A549 (cell line): Measurements from ENCODE around the gene BCAP29. TPM values are rescaled to one million over a fixed set of nuclear protein-coding genes. Genes with fewer than 3 reads are reported as not detected.

Experiments
- ATAC-seq, 2 experiments: fragments of 200-7000 bp in 1 of 2; fragments of >200 bp in 1 of 2; cut with Nextera tagmentation in 1 of 2; cut with Tn5 transposase in 1 of 2; 3 replicates each; pipeline versions ENCODE4 v1.8.0 to v1.9.1; 2018 to 2020; ENCODE audit warnings: mild to moderate bottlenecking in 1 of 2, moderate library complexity in 1 of 2
- CTCF ChIA-PET: fragments of 300-600 bp; sonication (Branson Sonifier 250); formaldehyde crosslinking; extraction: SDS; loops from one replicate; lab custom pipeline; 2021; ENCODE audit warnings: antibody characterized with exemption, inconsistent platforms; lab: Yijun Ruan, JAX
- POLR2A ChIA-PET: fragments of 350-600 bp; formaldehyde crosslinking; extraction: SDS; loops from one replicate; lab custom pipeline; 2021; ENCODE audit warnings: antibody characterized with exemption, inconsistent platforms; lab: Yijun Ruan, JAX
- DNase-seq, 2 experiments: peaks; one replicate each; pipeline versions ENCODE4 v3.0.0 to v3.0.0-alpha.2; 2011 to 2016; ENCODE audit warnings: low read depth in 1 of 2, low spot score in 1 of 2
- FAIRE-seq: peaks from 2 replicates; lab custom pipeline; 2011; peaks lifted over from hg19 to GRCh38; lab: Jason Lieb, UNC
- H3K27ac ChIP-seq, 2 experiments: fragments of >200 bp; sonication (Bioruptor Twin); formaldehyde crosslinking; 3 replicates each; pipeline ENCODE4 v1.5.1; 2016 to 2017
- H3K4me1 ChIP-seq: fragments of >200 bp; sonication (Bioruptor Twin); formaldehyde crosslinking; 3 replicates; pipeline ENCODE4 v1.6.1; 2016
- H3K4me2 ChIP-seq: fragments of >200 bp; sonication (Bioruptor Twin); formaldehyde crosslinking; 3 replicates; pipeline ENCODE4 v1.6.1; 2016
- H3K4me3 ChIP-seq: fragments of >200 bp; sonication (Bioruptor Twin); formaldehyde crosslinking; 3 replicates; pipeline ENCODE4 v1.5.1; 2016
- H3K9me3 ChIP-seq: fragments of >200 bp; sonication (Bioruptor Twin); formaldehyde crosslinking; 3 replicates; pipeline ENCODE4 v1.6.1; 2016
- BHLHE40 ChIP-seq: IDR thresholded peaks from 2 replicates; pipeline ENCODE4 v1.6.1; 2012; ENCODE audit warnings: low read depth, low read length, inconsistent platforms
- CBX2 ChIP-seq: fragments of 200-600 bp; sonication (generic); IDR thresholded peaks from 2 replicates; pipeline ENCODE4 v1.6.1; 2016; ENCODE audit warnings: low read depth, mild to moderate bottlenecking, borderline replicate concordance
- CHD2 ChIP-seq: fragments of 150-350 bp; IDR thresholded peaks from 2 replicates; pipeline ENCODE4 v1.6.1; 2014; ENCODE audit warnings: low read length; ENCODE audit not compliant: partially characterized antibody
- EHF ChIP-seq: fragments of 250-450 bp; sonication (Bioruptor Pico); IDR thresholded peaks from 2 replicates; pipeline ENCODE4 v1.5.0; 2020; ENCODE audit warnings: mild to moderate bottlenecking
- EHMT2 ChIP-seq: fragments of 200-600 bp; sonication (generic); IDR thresholded peaks from 2 replicates; pipeline ENCODE4 v1.6.1; 2016; ENCODE audit warnings: antibody characterized with exemption, low read depth, mild to moderate bottlenecking, moderate library complexity
- ESRRA ChIP-seq: fragments of 150-350 bp; IDR thresholded peaks from 2 replicates; pipeline ENCODE4 v1.6.1; 2014; ENCODE audit warnings: mild to moderate bottlenecking, low read length, borderline replicate concordance
- FOSB ChIP-seq: fragments of 250-450 bp; sonication (Bioruptor Pico); IDR thresholded peaks from 2 replicates; pipeline ENCODE4 v1.5.0; 2020; ENCODE audit warnings: mild to moderate bottlenecking, moderate library complexity
- FOSL2 ChIP-seq, 2 experiments: fragments of 450-650 bp in 1 of 2; fragments of >200 bp in 1 of 2; sonication (Bioruptor Twin) in 1 of 2; formaldehyde crosslinking; IDR thresholded peaks; 2 replicates each; pipeline versions ENCODE4 v1.5.0 to v1.6.1; 2016 to 2020; ENCODE audit warnings: mild to moderate bottlenecking in 1 of 2, moderate library complexity in 1 of 2
- GATA3 ChIP-seq: IDR thresholded peaks from 2 replicates; pipeline ENCODE4 v1.6.1; 2012; ENCODE audit warnings: borderline replicate concordance
- HDAC2 ChIP-seq: fragments of 200-600 bp; sonication (generic); IDR thresholded peaks from 2 replicates; pipeline ENCODE4 v1.6.1; 2016
- HEYL ChIP-seq: fragments of 250-450 bp; sonication (Bioruptor Pico); IDR thresholded peaks from 2 replicates; pipeline ENCODE4 v1.8.0; 2021; ENCODE audit warnings: mild to moderate bottlenecking, moderate library complexity
- JUNB ChIP-seq: fragments of >200 bp; sonication (Bioruptor Twin); formaldehyde crosslinking; IDR thresholded peaks from 2 replicates; pipeline ENCODE4 v1.6.1; 2016
- KDM1A ChIP-seq: fragments of 200-600 bp; sonication (generic); IDR thresholded peaks from 2 replicates; pipeline ENCODE4 v1.6.1; 2016; ENCODE audit warnings: low read depth, mild to moderate bottlenecking
- MAFK ChIP-seq: fragments of 450-650 bp; IDR thresholded peaks from 2 replicates; pipeline ENCODE4 v1.6.1; 2014; ENCODE audit not compliant: partially characterized antibody
- MYC ChIP-seq: IDR thresholded peaks from 2 replicates; pipeline ENCODE4 v1.6.1; 2012; ENCODE audit warnings: mild to moderate bottlenecking, inconsistent platforms, low read length, improper control_type of control experiment, borderline replicate concordance
- NFE2L2 ChIP-seq: fragments of 150-350 bp; conservative IDR thresholded peaks from 2 replicates; pipeline ENCODE4 v1.6.1; 2014; ENCODE audit warnings: low read length
- NPAS2 ChIP-seq: fragments of 250-450 bp; sonication (Bioruptor Pico); IDR thresholded peaks from 2 replicates; pipeline ENCODE4 v1.8.0; 2022; ENCODE audit warnings: mild to moderate bottlenecking, moderate library complexity, borderline replicate concordance
- NR3C1 ChIP-seq: fragments of >200 bp; sonication (Bioruptor Twin); formaldehyde crosslinking; IDR thresholded peaks from 3 replicates; pipeline ENCODE4 v1.6.1; 2017
- RCOR1 ChIP-seq: fragments of 150-350 bp; IDR thresholded peaks from 2 replicates; pipeline ENCODE4 v1.6.1; 2014; ENCODE audit warnings: antibody characterized with exemption, low read length, low read depth
- RNF2 ChIP-seq: fragments of 200-600 bp; sonication (generic); IDR thresholded peaks from 2 replicates; pipeline ENCODE4 v1.6.1; 2016; ENCODE audit warnings: low read depth, mild to moderate bottlenecking, antibody characterized with exemption, moderate library complexity, borderline replicate concordance
- SMC3 ChIP-seq: fragments of >200 bp; sonication (Bioruptor Twin); formaldehyde crosslinking; IDR thresholded peaks from 3 replicates; pipeline ENCODE4 v1.6.1; 2018; ENCODE audit warnings: inconsistent platforms
- ZNF302 ChIP-seq: fragments of 250-450 bp; sonication (Bioruptor Pico); IDR thresholded peaks from 2 replicates; pipeline ENCODE4 v1.9.0; 2021; ENCODE audit warnings: inconsistent platforms, mild to moderate bottlenecking, moderate library complexity
- WGBS: methylation state at CpG from one replicate; pipeline ENCODE4 v1.1.6; 2017; ENCODE audit errors: missing lambda C conversion rate; 5-methylcytosine and 5-hydroxymethylcytosine counted together
- polyA plus RNA-seq, 4 experiments: library from polyadenylated mRNA; depleted of rRNA in 3 of 4; stranded (reverse); fragments of >200 nt; fragmentation: RNase III in 1 of 4; extraction: RNeasy Plus Mini Kit Qiagen cat#74134 plus additional on column Dnase treatment in 1 of 4; gene quantifications; 2 replicates in 3 of 4; 3 replicates in 1 of 4; pipeline ENCODE4 v1.2.3, GENCODE V29; 2011 to 2017
- TF ChIP-seq, protein P1 (sequence below): fragments of >200 bp; sonication (Bioruptor Twin); formaldehyde crosslinking; IDR thresholded peaks from 3 replicates; pipeline ENCODE4 v1.5.1; 2016

The BCAP29 gene
- polyA plus RNA-seq, 2 of the 4 experiments (the other 2 are of a cell fraction): 38.0 to 66.9 TPM

DNA sequence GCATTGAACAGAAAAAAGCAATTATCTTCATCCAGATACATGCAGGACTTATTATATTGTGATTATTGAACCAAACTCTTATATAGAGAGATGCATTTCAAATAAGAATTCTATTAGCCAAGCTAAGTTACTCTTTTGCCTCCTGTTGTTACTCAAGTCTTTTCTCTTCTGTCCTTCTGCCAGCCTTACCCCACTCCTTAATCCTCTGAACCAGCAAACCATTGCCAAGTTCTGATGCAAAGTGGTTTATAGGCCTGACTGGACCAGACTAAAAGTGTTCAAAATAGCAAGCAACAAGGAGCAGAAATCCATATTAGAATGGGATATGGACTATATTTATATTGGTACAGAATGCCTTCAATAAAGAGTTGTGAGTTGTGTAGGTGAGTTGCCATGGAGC lies 78.4 kb downstream of the BCAP29 start (continued):
- TF ChIP-seq EHMT2: no peak
- TF ChIP-seq MYC: no peak
- no peak for TF ChIP-seq GATA3

DNA sequence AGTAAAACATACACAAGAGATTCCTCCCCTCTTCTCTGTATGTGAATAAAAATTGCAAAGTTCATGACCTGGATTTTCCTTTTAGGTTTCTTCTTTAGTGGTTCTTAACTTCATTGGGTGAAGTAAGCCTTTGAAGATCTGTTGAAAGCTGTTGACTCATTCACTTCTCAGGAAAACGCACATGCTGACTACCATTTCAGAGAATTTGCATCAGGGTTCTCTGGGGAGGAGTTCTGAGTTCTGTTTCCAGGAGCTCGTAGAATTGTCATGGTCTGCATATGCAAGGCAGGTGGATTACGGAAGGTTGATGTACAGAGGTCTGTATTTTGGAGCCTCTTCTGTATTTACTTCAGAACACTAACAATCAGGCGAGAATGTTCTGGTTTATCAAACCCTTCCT lies 79.6 kb downstream of the BCAP29 start:
- ChIA-PET POLR2A (interaction anchor here (1.3 kb wide), 1 partner anchor 84 kb away, joined by 4 read pairs; the partner anchor contains the start of gene CBLL1), CTCF (no interaction called here)
- ATAC-seq: no peak; a peak in 1 of 6 replicates
- H3K4me1 ChIP-seq: peaks cover 9% of the 10 kb centered on the region; the same call in 2 of the 3 replicates
- 47% methylated on average over 4 of the region's 4 CpGs for WGBS
- TF ChIP-seq BHLHE40 (no peak), HDAC2 (no peak), RNF2 (no peak), SMC3 (no peak), CBX2 (no peak), NR3C1 (no peak), ZNF302 (CRISPR knock-in tag) (no peak), EHMT2 (no peak), ESRRA (no peak)
- DNase-seq: peak in 1 of 2 experiments; percentile 13
- no peak overlapping the region for H3K4me2 ChIP-seq
- no peak overlapping the region for H3K27ac ChIP-seq
- FAIRE-seq: no peak
- H3K9me3 ChIP-seq: no peaks in the 10 kb centered on the region
- H3K4me3 ChIP-seq: no peak overlapping the region

DNA sequence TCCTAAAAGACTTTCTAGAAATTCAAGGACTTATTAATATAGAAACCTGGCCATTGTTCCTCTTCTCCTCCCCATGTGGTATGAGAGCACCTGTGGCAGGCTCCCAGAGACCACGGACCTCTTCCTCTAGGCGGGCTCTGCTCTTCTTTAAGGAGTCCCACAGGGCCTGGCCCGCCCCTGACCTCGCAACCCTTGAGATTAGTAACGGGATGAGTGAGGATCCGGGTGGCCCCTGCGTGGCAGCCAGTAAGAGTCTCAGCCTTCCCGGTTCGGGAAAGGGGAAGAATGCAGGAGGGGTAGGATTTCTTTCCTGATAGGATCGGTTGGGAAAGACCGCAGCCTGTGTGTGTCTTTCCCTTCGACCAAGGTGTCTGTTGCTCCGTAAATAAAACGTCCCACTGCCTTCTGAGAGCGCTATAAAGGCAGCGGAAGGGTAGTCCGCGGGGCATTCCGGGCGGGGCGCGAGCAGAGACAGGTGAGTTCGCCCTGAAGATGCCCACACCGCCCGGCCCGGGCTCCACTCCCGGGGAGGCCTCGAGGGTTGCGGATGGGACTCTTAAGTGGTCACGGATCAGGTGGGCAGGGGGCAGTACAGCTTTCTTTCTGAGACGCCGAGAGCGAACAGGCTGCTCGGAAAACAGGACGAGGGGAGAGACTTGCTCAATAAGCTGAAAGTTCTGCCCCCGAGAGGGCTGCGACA lies 80.5 kb downstream of the BCAP29 start, which contains the start of gene SLC26A4:
Gene SLC26A4, plus strand, starts transcription at position 448 of the 700 bp plus-strand sequence. CDS start 814 bp downstream, outside the sequence.
- H3K4me3 ChIP-seq: peak within 1 kb of the TSS; percentile 54
- POLR2A ChIA-PET: interaction anchor here (1.3 kb wide), 1 partner anchor 83 kb away, joined by 4 read pairs; the partner anchor contains the start of gene CBLL1
- H3K27ac ChIP-seq: peak within 1 kb of the TSS in 1 of 2 experiments; percentile 57; a peak in 4 of 6 replicates
- DNase-seq (no peak), FAIRE-seq (no peak), ATAC-seq (peak in 1 of 2 experiments; percentile 6; a peak in 3 of 6 replicates)
- CTCF ChIA-PET: interaction anchor here (1.4 kb wide), 1 partner anchor 219 kb away, joined by 4 read pairs; no protein-coding TSS in a partner anchor
- peaks cover 9% of the 10 kb centered on the region; the same call in 2 of the 3 replicates for H3K4me1 ChIP-seq
- TF ChIP-seq SMC3: no peak
- TF ChIP-seq FOSB (CRISPR knock-in tag): no peak
- TF ChIP-seq KDM1A: no peak
- no peak for TF ChIP-seq MAFK
- no peak for TF ChIP-seq EHF
- no peak for TF ChIP-seq JUNB
- no peak for TF ChIP-seq CHD2
- TF ChIP-seq, protein P1, sequence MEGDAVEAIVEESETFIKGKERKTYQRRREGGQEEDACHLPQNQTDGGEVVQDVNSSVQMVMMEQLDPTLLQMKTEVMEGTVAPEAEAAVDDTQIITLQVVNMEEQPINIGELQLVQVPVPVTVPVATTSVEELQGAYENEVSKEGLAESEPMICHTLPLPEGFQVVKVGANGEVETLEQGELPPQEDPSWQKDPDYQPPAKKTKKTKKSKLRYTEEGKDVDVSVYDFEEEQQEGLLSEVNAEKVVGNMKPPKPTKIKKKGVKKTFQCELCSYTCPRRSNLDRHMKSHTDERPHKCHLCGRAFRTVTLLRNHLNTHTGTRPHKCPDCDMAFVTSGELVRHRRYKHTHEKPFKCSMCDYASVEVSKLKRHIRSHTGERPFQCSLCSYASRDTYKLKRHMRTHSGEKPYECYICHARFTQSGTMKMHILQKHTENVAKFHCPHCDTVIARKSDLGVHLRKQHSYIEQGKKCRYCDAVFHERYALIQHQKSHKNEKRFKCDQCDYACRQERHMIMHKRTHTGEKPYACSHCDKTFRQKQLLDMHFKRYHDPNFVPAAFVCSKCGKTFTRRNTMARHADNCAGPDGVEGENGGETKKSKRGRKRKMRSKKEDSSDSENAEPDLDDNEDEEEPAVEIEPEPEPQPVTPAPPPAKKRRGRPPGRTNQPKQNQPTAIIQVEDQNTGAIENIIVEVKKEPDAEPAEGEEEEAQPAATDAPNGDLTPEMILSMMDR: no peak
- no peak for TF ChIP-seq RNF2
- TF ChIP-seq NFE2L2: no peak
- TF ChIP-seq RCOR1: no peak
- no peak for TF ChIP-seq NPAS2 (CRISPR knock-in tag)
- TF ChIP-seq HEYL (CRISPR knock-in tag): no peak
- TF ChIP-seq FOSL2 (IDR thresholded peaks at IDR 0.05): no peak
- no peak for TF ChIP-seq FOSL2 (CRISPR knock-in tag; IDR thresholded peaks at IDR 0.05)
- no peaks in the 10 kb centered on the region for H3K9me3 ChIP-seq
- peak within 1 kb of the TSS; percentile 85 for H3K4me2 ChIP-seq
- WGBS: 47% methylated on average over 37 of the region's 37 CpGs
